Measurements from ENCODE around the gene USP1. TPM values are rescaled to one million over a fixed set of nuclear protein-coding genes. Genes with fewer than 3 reads are reported as not detected.

The USP1 gene
- total and polyA plus RNA-seq, 2 of the 4 experiments (the other 2 are of a cell fraction), result 7.5 to 9.7 TPM

- no peaks in the 10 kb centered on the region for H3K36me3 ChIP-seq (ENCODE audit: control insufficient read depth, insufficient read depth, low read length)
- H2AK9ac ChIP-seq (replicated peaks; ENCODE audit: low read depth, low read length, poor library complexity), result no peak overlapping the region
- no peak overlapping the region for H3K18ac ChIP-seq (ENCODE audit: low read depth, low read length)
- no peak overlapping the region for H4K5ac ChIP-seq (ENCODE audit: low read depth, low read length)
- no peak overlapping the region for H2BK15ac ChIP-seq (ENCODE audit: low read depth, low read length)
- H4K91ac ChIP-seq (ENCODE audit: insufficient read depth, low read depth, low read length), result no peak overlapping the region
- H3K14ac ChIP-seq (replicated peaks; ENCODE audit: low read depth, low read length), result no peak overlapping the region
- H4K8ac ChIP-seq (ENCODE audit: low read depth in 2 of 2, low read length in 2 of 2), result no peak overlapping the region
- H3K56ac ChIP-seq (ENCODE audit: extremely low read depth, insufficient read depth, low read length), result no peak overlapping the region
- dilution Hi-C loops (cut with HindIII; ENCODE audit: low sequenced_read_pairs, unreplicated experiment), result no loop called here
- no TSS peak for BruUV-seq (replicated peaks)
- ChIA-PET POLR2A (ENCODE audit: unreplicated experiment) (interaction anchor here (0.6 kb wide), 1 partner anchor 283 kb away, joined by 9 read pairs; no protein-coding TSS in a partner anchor), CTCF (interaction anchor here (2.5 kb wide), 1 partner anchor 225 kb away, joined by 8 read pairs; no protein-coding TSS in a partner anchor)
- H3K27me3 ChIP-seq (ENCODE audit: control insufficient read depth, insufficient read depth, low read length), result peaks cover 2% of the 10 kb centered on the region; the same call in 1 of the 2 replicates
- no peaks in the 10 kb centered on the region for H4K20me1 ChIP-seq (ENCODE audit: insufficient read depth, low read length)
- no peak overlapping the region for H2AFZ ChIP-seq (replicated peaks; ENCODE audit: low read length, poor library complexity)
- H3K4me1 ChIP-seq (ENCODE audit: control insufficient read depth, insufficient read depth, low read length), result no peaks in the 10 kb centered on the region
- no peaks in the 10 kb centered on the region for H3K9me1 ChIP-seq (ENCODE audit: insufficient read depth, low read length)
- no peaks in the 10 kb centered on the region for H3K79me1 ChIP-seq (ENCODE audit: low read depth in 1 of 2, low read length in 2 of 2)
- H2BK120ac ChIP-seq (ENCODE audit: low read depth, low read length), result no peak overlapping the region
- ATAC-seq (ENCODE audit: low read depth) (no peak), DNase-seq (no peak)
- no peak overlapping the region for H3K4me3 ChIP-seq (ENCODE audit: insufficient read depth, low read depth, low read length)
- WGBS, 2 experiments (ENCODE audit: extremely low coverage in 2 of 2, insufficient read length in 1 of 2), result 100% methylated on average over 1 of the region's 5 CpGs; no CpG with 5 or more reads in 1 of the 2 experiments
- H2BK20ac ChIP-seq (ENCODE audit: low read depth, low read length), result no peak overlapping the region
- H3K27ac ChIP-seq (ENCODE audit: insufficient read depth, low read length), result no peak overlapping the region
- TF ChIP-seq MAFK (IDR thresholded peaks at IDR 0.05; ENCODE audit: low read depth, low read length) (no peak), BHLHE40 (IDR thresholded peaks at IDR 0.05; ENCODE audit: low read depth, low read length) (no peak), FOS (IDR thresholded peaks at IDR 0.05; ENCODE audit: low read depth, low read length) (no peak), CEBPB (IDR thresholded peaks at IDR 0.05; ENCODE audit: low read depth, low read length) (no peak), RAD21 (IDR thresholded peaks at IDR 0.05; ENCODE audit: low read length) (no peak)
- no peaks in the 10 kb centered on the region for H3K9me3 ChIP-seq (ENCODE audit: control insufficient read depth, insufficient read depth, low read length)
- H3K4ac ChIP-seq (ENCODE audit: low read depth, low read length), result no peak overlapping the region
- no peak overlapping the region for H2AK5ac ChIP-seq (ENCODE audit: low read depth, low read length)
- no peak overlapping the region for H3K23ac ChIP-seq (ENCODE audit: low read depth, low read length)
- intact Hi-C loops (cut with micrococcal nuclease), result no loop called here
- H3K9ac ChIP-seq (ENCODE audit: low read depth, low read length), result no peak overlapping the region
- no peak overlapping the region for H2BK5ac ChIP-seq (ENCODE audit: low read depth, low read length, poor library complexity, severe bottlenecking)
- H3K4me2 ChIP-seq (ENCODE audit: low read depth, low read length), result no peak overlapping the region
- in situ Hi-C loops (cut with MboI; ENCODE audit: low sequenced_read_pairs), result no loop called here
Measured at GRCh38 chr1:62401034-62401760, 35.7 kb upstream of the USP1 start.

All from IMR-90 (cell line).